NCI-H748 treated with DMSO at 0.1 percent for 48 hours (cell line): ENCODE measurements around the gene MRPL14.

Experiments used
- DNase-seq: peaks from one replicate; lab custom pipeline; 2025; lab: John Stamatoyannopoulos, UW

Gene MRPL14

GRCh38 chr6:44078827-44079671 is 48.2 kb downstream of the MRPL14 start:
- DNase-seq, result no peak

GRCh38 chr6:44078219-44078826 is 48.9 kb downstream of the MRPL14 start:
- DNase-seq, result no peak

GRCh38 chr6:44077214-44077946 is 49.9 kb downstream of the MRPL14 start:
- no peak for DNase-seq

GRCh38 chr6:44076356-44077213 is 50.7 kb downstream of the MRPL14 start:
- DNase-seq, result no peak

- no peak for DNase-seq
Measured at GRCh38 chr6:44075647-44076355, 51.5 kb downstream of the MRPL14 start.

- DNase-seq, result no peak
Measured at GRCh38 chr6:44074813-44075646, 52.2 kb downstream of the MRPL14 start.

- no peak for DNase-seq
Measured at GRCh38 chr6:44074439-44074812, 52.8 kb downstream of the MRPL14 start.

GRCh38 chr6:44073612-44074438 is 53.4 kb downstream of the MRPL14 start:
- no peak for DNase-seq

- DNase-seq, result no peak
Measured at GRCh38 chr6:44072959-44073611, 54.2 kb downstream of the MRPL14 start.

- no peak for DNase-seq
Measured at GRCh38 chr6:44072452-44072958, 54.7 kb downstream of the MRPL14 start.

GRCh38 chr6:44071670-44072451 is 55.4 kb downstream of the MRPL14 start:
- no peak for DNase-seq

GRCh38 chr6:44068607-44069296 is 58.5 kb downstream of the MRPL14 start:
- DNase-seq, result no peak

- DNase-seq, result no peak
Measured at GRCh38 chr6:44067173-44068139, 59.8 kb downstream of the MRPL14 start.

GRCh38 chr6:44066394-44067172 is 60.7 kb downstream of the MRPL14 start:
- no peak for DNase-seq

- no peak for DNase-seq
Measured at GRCh38 chr6:44065443-44066140, 61.7 kb downstream of the MRPL14 start.
